Fibroblast of mammary gland (primary cell): ENCODE measurements around the gene TMEM144.

ENCODE experiments used
- DNase-seq: peaks from one replicate; pipeline ENCODE4 v3.0.0-alpha.2; 2010; ENCODE audit warnings: low read depth
- H3K4me3 ChIP-seq: 2 replicates; pipeline ENCODE4 v1.5.1; 2011; ENCODE audit warnings: low read depth, mild to moderate bottlenecking, low read length, moderate library complexity; ENCODE audit not compliant: control insufficient read depth
- TF ChIP-seq, protein P1 (sequence below): conservative IDR thresholded peaks from 2 replicates; pipeline ENCODE4 v1.5.1; 2011; ENCODE audit warnings: low read depth, low read length, inconsistent platforms; ENCODE audit not compliant: control insufficient read depth, insufficient read depth

TMEM144 gene

DNA sequence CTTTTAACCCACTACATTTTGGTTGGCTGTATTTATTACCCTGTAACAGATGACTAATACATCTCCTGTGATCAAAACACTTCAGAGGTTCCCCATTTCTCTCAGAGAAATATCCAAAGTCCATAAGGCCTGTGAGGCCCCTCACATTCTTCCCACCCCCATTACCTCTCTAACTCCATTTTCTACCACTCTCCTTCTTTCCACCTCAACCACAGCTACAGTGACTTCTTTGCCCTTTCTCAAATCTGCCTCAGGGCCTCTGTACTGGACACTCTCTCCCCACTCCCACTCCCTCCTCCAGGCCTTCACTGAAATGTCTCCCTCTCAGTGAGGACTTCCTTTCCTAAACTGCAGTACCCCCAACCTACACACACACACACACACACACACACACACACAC is 8.4 kb upstream of the TMEM144 start:
- no peak for DNase-seq
- no peak overlapping the region for H3K4me3 ChIP-seq
- TF ChIP-seq, protein P1, sequence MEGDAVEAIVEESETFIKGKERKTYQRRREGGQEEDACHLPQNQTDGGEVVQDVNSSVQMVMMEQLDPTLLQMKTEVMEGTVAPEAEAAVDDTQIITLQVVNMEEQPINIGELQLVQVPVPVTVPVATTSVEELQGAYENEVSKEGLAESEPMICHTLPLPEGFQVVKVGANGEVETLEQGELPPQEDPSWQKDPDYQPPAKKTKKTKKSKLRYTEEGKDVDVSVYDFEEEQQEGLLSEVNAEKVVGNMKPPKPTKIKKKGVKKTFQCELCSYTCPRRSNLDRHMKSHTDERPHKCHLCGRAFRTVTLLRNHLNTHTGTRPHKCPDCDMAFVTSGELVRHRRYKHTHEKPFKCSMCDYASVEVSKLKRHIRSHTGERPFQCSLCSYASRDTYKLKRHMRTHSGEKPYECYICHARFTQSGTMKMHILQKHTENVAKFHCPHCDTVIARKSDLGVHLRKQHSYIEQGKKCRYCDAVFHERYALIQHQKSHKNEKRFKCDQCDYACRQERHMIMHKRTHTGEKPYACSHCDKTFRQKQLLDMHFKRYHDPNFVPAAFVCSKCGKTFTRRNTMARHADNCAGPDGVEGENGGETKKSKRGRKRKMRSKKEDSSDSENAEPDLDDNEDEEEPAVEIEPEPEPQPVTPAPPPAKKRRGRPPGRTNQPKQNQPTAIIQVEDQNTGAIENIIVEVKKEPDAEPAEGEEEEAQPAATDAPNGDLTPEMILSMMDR, result no peak

DNA sequence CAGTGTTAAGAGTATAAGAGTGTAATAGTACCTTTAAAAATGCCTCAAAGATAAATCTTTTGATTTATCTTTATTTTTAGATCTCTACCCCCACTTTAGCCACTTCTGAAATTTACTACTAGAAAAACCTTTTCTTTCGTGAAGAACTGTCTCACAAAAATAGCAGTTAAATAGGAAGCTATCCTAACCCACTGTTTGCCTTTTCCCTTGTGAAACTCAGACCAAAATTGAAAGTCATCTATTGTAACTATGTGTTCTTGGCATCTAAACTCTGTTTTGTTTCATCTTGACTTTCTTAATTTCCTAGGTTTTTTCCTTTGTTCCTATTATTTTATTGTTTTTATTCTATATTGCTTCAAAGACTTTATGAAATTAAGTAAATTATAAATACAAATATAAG is 7.8 kb upstream of the TMEM144 start:
- TF ChIP-seq, protein P1, result no peak
- DNase-seq, result no peak
- no peak overlapping the region for H3K4me3 ChIP-seq

DNA sequence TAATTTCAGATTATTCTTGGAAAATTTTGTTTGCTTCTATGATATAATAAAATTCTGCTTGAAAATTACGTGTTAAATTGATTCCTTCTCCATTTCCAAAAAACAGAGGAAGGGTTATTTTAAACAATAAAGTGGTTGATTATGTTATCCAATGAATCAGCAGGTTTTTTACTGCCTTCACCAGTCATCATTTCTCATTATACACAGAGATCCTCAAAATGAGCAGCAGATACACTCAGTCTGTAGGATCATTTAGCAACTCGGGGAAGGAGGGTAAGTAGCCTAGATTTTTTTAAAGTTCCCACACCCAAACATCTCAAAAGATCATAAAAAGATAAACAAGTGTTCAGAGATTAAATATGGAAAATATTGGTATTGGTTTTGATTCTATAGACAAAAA is 6.8 kb upstream of the TMEM144 start:
- no peak overlapping the region for H3K4me3 ChIP-seq
- TF ChIP-seq, protein P1, result no peak
- DNase-seq, result no peak

DNA sequence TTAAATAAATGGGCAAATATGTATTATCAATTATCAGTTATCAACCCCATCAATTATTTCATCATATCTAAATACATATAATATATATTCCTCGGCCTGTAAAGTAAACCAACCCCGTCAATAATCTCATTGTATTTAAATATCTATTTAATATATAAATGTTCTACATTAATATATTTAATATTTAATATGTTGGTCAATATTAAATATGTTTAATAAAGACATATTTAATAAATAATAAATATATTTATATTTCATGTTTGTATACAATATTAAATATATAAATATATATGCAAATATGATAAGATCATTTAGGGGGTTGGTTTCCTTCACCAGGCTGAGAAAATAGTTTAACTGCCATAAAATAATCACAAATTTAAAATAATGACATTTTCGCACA is 6.4 kb upstream of the TMEM144 start:
- H3K4me3 ChIP-seq, result no peak overlapping the region
- TF ChIP-seq, protein P1, result no peak

DNA sequence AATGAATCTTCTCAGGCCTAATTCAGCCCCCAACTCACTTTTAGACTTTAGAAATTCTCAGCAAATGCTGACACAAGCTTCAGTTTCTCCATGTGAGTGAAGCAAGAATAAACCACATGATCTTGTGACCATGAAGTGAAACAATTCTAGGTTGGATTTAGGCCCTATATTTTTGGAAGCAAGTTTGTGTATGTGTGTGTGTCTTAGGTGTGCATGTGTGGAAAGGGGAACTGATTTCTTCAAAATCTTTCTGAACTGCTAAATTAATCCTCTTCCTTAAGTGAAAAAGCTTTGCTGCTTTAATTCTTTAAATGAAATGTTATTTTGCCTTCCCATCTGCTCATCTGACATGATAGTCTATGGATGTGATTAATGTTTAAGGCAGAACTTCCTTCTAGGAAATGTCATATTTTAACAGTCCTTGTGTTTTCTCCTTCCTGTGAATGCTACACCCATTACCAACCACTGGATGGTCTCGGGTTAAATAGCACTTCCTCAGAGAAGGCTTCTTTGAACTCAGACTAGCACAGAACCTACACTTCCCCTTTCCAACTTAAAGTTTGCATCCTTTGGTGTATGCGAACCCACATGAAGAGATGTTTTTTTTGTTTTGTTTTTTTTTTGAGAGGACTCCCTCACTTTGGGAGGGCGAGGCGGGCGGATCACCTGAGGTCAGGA is 1.2 kb upstream of the TMEM144 start:
- TF ChIP-seq, protein P1, result no peak
- no peak overlapping the region for H3K4me3 ChIP-seq
- DNase-seq, result no peak

More for the DNA sequence above, 6.4 kb upstream of the TMEM144 start:
- DNase-seq, result no peak

DNA sequence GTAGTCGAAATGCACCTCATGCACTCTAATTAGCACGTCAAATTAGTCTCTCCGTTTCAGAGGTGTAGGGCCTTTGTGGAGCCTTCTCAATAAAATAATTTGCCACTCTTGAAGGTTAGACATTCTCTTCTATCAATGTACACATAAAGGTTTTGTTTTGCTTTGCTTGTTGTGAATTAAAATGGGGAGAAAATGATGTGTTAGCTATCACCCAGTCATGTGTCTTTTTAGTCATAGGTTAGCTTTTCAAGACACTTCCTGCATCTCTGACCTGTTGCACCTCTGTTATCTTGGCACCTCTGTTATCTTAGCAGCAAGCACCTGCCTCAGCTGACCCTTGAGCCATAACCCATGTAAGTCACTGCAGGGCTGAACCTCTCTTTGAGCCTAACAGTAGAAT is 936 bp downstream of the TMEM144 start:
- TF ChIP-seq, protein P1, result no peak
- H3K4me3 ChIP-seq, result peak overlapping the region; percentile 61
- no peak for DNase-seq

DNA sequence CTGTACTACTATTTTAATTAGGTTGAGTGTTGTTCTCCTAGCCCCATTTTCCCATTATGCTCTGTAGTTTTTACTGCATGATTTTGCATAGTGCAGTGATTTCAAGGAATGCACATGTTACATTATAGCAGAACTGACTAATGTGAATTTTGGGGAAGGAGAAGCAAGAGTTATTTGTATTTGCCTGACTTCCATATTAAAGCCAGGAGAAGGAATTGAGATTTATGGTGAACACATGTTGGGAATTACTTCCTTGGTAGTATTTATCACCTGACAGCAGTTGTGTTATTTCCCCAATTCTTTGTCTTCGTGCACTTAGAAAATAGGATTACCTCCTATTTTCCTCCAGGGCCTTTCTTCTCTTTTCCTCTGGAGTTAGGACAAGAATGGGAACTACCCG is 3.2 kb downstream of the TMEM144 start:
- no peak for DNase-seq
- H3K4me3 ChIP-seq, result no peak overlapping the region
- TF ChIP-seq, protein P1, result no peak
